K562 (cell line): ENCODE results near the gene PLXNA2. TPM values are rescaled to one million over a fixed set of nuclear protein-coding genes. Genes with fewer than 3 reads are reported as not detected.
A peak's percentile ranks its signal among the peaks of the same experiment; 100 is the strongest.

Source experiments
- CTBP1 ChIP-seq: fragments of 450-650 bp; IDR thresholded peaks from 2 replicates; pipeline ENCODE4 v1.6.1; 2016; ENCODE audit warnings: borderline replicate concordance
- FOXK1 ChIP-seq: sonication (generic); formaldehyde crosslinking; IDR thresholded peaks from 2 replicates; pipeline ENCODE4 v1.8.0; 2022; ENCODE audit warnings: missing genetic modification reagents, mild to moderate bottlenecking, borderline replicate concordance
- PPARD ChIP-seq: fragments of 250-450 bp; sonication (Bioruptor Pico); IDR thresholded peaks from 2 replicates; pipeline ENCODE4 v1.8.0; 2022; ENCODE audit warnings: inconsistent platforms, mild to moderate bottlenecking, moderate library complexity
- SMARCA4 ChIP-seq: fragments of 450-650 bp; IDR thresholded peaks from 2 replicates; pipeline ENCODE4 v1.6.1; 2016
- ZBTB1 ChIP-seq: sonication (generic); formaldehyde crosslinking; IDR thresholded peaks from 2 replicates; pipeline ENCODE4 v1.8.1; 2023; ENCODE audit warnings: missing genetic modification reagents, low read depth, mild to moderate bottlenecking, borderline replicate concordance
- ZNF75A ChIP-seq: fragments of 450-650 bp; formaldehyde crosslinking; IDR thresholded peaks from 2 replicates; pipeline ENCODE4 v1.4.0; 2020; ENCODE audit warnings: mild to moderate bottlenecking
- ZNF79 ChIP-seq: fragments of 250-450 bp; sonication (Bioruptor Pico); IDR thresholded peaks from 2 replicates; pipeline ENCODE4 v1.4.0; 2020; ENCODE audit warnings: low read depth, mild to moderate bottlenecking, moderate library complexity
- polyA plus RNA-seq, 8 experiments: library from polyadenylated mRNA; depleted of rRNA in 4 of 8; stranded (reverse) in 5 of 8; unstranded in 3 of 8; fragments of >200 nt; fragmentation: Nextera tagmentation in 2 of 8; fragmentation: Illumina TruSeq in 1 of 8; extraction: Ambion mirVana in 2 of 8; extraction: Trizol in 1 of 8; gene quantifications; 2 replicates each; pipeline versions ENCODE4 v1.2.1 to v1.2.3, GENCODE V29; 2011 to 2014; ENCODE audit warnings: inconsistent platforms in 1 of 8, missing spikeins in 1 of 8
- total RNA-seq, 7 experiments: library from RNA; depleted of rRNA in 6 of 7; stranded (reverse); fragments of >200 nt in 6 of 7; fragmentation: Illumina TruSeq in 2 of 7; extraction: Trizol in 2 of 7; gene quantifications; 2 replicates each; pipeline versions ENCODE4 v1.2.1 to v1.2.3, GENCODE V29; 2011 to 2021; ENCODE audit warnings: low replicate concordance in 1 of 7
- TF ChIP-seq, protein P1 (sequence below): fragments of 450-650 bp; conservative IDR thresholded peaks from 2 replicates; pipeline ENCODE4 v1.6.1; 2016; ENCODE audit warnings: missing genetic modification characterization, low read depth, mild to moderate bottlenecking, control low read depth, missing compliant biosample characterization
- TF ChIP-seq, protein P2 (sequence below), 2 experiments: fragments of 450-650 bp; conservative IDR thresholded peaks; 2 replicates each; pipeline ENCODE4 v1.6.1; 2017; ENCODE audit warnings: mild to moderate bottlenecking in 2 of 2, moderate library complexity in 2 of 2

PLXNA2 gene
- total and polyA plus RNA-seq, 9 of the 15 experiments (the other 6 are each of a cell fraction or from before 2014, with no cell fraction given) = 0.01 to 1.3 (median 0.32) TPM

DNA sequence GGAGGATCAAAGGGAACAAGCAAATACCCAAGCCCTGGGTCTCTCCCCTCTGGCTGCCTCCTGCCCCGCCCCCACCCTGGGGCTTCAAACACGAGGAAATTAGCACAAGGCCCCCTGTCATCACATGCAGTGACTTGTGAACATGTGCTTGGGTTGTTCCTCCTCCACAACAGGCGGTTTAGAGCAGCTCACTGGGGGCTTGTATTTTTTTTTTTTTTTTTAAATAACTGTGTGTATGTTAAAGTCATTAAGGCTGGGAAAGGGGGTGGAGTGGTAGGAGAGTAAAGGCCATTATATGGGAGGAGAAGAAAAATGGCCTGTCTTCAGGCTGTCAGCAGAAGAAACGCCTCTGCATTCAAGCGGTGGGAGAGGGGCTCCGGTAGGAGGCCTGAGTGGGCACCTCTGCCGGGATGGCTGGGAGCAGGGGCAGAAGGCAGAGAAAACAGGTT lies 64.2 kb downstream of the PLXNA2 start (continued):
- TF ChIP-seq ZBTB1 (CRISPR knock-in tag) (no peak), ZNF79 (no peak), CTBP1 (no peak), ZNF75A (CRISPR knock-in tag) (no peak), SMARCA4 (no peak), FOXK1 (no peak), PPARD (CRISPR knock-in tag) (no peak)
- TF ChIP-seq, protein P1, sequence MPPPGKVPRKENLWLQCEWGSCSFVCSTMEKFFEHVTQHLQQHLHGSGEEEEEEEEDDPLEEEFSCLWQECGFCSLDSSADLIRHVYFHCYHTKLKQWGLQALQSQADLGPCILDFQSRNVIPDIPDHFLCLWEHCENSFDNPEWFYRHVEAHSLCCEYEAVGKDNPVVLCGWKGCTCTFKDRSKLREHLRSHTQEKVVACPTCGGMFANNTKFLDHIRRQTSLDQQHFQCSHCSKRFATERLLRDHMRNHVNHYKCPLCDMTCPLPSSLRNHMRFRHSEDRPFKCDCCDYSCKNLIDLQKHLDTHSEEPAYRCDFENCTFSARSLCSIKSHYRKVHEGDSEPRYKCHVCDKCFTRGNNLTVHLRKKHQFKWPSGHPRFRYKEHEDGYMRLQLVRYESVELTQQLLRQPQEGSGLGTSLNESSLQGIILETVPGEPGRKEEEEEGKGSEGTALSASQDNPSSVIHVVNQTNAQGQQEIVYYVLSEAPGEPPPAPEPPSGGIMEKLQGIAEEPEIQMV (tag) = no peak
- TF ChIP-seq, protein P2, sequence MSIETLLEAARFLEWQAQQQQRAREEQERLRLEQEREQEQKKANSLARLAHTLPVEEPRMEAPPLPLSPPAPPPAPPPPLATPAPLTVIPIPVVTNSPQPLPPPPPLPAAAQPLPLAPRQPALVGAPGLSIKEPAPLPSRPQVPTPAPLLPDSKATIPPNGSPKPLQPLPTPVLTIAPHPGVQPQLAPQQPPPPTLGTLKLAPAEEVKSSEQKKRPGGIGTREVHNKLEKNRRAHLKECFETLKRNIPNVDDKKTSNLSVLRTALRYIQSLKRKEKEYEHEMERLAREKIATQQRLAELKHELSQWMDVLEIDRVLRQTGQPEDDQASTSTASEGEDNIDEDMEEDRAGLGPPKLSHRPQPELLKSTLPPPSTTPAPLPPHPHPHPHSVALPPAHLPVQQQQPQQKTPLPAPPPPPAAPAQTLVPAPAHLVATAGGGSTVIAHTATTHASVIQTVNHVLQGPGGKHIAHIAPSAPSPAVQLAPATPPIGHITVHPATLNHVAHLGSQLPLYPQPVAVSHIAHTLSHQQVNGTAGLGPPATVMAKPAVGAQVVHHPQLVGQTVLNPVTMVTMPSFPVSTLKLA (conservative IDR thresholded peaks at IDR 0.05) = peak; percentile 25 to 45; a peak in 1 of 4 replicates
